DMS53 (cell line): ENCODE results near the gene VCPKMT.
A peak's percentile ranks its signal among the peaks of the same experiment; 100 is the strongest.

ENCODE experiments used
- DNase-seq: peaks from one replicate; lab custom pipeline; 2025; lab: John Stamatoyannopoulos, UW

The VCPKMT gene

GRCh38 chr14:50067723-50068495 lies 48.5 kb downstream of the VCPKMT start:
- DNase-seq: peak; percentile 59

DNA sequence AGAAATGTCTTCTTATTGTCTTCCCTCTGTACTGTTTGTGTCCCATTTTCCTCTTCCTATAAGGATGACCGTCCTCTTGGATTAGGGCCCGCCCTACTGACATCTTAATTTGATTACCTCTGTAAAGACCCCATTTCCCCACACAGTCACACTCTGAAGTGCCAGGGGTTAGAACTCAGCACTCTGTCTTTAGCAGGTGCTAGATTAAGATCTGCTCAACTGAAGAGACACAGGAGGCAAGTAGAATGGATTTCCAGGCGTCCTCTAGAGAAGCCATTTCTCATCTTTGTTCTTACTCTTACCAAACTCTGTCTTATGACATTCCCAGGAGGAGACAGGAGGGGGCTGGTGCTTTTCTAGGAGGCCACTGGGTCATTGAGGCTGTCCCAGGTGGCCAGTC lies 50.8 kb downstream of the VCPKMT start:
- no peak for DNase-seq

DNA sequence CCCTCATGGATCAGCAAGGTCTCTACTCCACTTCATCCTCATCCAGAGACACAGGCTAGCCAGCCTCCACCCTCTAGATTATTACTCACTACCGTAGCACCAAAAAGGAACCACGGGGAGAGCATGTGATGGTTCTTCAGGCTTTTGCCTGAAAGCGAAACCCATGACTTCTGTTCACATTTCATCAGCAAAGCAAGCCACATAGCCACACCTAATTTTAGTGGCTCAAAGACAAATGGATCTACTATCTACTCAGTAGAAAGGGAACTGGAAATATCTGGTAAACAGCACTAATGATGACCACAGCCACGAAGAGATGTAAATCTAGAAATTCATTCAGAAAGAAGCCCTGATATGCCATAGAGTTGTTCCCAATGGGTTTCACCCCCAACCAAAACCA lies 51.4 kb downstream of the VCPKMT start:
- no peak for DNase-seq

DNA sequence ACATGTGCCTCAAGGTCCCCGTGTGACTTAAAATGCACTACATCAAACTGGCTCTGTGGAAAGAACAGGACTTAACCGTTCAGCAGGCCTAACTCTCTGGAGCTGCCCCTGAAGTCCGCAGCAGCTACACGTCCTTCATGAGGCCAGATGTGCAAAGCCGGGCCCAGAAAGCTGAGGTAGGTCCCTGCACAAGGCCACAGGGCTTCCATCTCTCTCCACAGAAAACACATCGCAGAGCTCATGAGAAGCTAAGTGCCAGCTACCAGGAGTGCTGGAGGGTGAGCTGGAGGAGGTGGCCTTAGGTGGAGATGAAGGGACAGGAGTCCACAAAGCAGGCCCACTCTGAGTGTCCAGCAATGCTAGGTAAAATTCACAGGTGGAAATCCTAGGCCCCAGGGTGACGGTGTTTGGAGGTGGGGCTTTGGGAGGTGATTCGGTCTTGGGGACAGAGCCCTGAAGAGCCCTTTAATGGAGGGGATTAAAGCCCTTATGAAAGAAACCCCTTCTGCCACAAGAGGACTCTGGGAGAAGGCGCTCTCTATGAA lies 52.4 kb downstream of the VCPKMT start:
- DNase-seq: no peak

DNA sequence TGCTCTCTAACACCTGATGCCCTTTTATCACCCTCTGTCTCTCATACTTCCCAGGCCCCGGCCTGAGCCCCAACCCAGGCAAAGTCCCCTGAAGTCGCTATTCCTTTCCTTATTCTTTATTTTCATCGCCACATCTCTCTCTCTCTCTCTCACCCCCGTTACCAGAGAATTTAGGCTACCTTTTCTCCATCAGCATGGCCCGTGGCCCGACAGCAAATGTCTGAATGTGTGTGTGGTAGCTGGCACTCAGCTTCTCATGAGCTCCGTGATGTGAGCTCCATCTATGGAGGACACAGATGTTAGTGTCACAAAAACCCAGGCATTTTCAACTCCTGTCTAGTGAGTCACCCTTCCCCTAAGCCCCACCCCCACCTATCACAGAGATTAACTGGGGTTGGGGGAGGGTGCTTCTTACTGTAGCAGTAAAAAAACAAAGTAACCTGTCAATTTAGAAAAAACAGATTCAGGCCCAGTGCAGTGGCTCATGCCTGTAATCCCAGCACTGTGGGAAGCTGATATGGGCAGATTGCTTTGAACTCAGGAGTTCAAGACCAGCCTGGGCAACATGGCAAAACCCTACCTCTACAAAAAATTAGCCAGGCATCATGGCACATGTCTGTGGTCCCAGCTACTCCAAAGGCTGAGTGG lies 53.8 kb downstream of the VCPKMT start:
- DNase-seq: peak; percentile 56

DNA sequence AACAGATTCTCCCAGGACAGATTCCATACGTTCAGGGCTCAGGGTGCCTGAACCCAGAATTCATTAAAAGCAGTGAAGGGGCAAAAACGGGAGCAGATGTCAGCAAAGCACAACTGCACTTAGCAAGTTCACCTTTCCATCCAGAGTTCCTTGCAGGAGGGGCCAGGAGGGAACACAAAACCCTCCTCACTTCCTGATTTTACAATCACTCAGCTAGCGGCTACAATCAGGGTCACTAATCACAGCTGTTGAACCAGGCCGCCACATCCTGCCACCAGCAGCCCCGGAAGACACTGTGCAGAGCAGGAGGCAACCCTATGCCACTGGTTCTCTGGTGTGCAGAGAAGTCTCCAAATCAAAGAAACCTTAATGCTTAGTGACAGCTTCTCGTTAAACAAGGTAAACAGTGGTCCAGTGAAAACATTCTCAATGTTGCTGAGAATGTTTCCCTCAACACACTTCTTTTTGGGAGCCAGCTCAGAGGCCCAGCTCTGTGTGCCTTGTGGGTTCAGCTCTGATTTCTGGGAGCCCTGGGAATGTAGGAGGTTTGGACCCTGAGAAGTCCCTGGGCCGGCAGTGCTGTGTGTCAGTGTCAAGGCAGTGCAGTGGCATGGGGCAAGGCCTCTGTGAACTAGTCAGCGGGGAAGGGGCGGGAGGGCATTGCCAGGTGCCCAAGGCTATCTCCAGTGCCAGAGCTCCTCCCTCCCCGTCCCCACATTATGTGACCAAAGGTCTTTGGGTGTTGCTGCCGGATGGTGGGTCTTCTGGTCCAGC lies 54.5 kb downstream of the VCPKMT start:
- DNase-seq: peak; percentile 28

- peak; percentile 62 for DNase-seq
Observed at GRCh38 chr14:50060871-50061663, 55.3 kb downstream of the VCPKMT start.

DNA sequence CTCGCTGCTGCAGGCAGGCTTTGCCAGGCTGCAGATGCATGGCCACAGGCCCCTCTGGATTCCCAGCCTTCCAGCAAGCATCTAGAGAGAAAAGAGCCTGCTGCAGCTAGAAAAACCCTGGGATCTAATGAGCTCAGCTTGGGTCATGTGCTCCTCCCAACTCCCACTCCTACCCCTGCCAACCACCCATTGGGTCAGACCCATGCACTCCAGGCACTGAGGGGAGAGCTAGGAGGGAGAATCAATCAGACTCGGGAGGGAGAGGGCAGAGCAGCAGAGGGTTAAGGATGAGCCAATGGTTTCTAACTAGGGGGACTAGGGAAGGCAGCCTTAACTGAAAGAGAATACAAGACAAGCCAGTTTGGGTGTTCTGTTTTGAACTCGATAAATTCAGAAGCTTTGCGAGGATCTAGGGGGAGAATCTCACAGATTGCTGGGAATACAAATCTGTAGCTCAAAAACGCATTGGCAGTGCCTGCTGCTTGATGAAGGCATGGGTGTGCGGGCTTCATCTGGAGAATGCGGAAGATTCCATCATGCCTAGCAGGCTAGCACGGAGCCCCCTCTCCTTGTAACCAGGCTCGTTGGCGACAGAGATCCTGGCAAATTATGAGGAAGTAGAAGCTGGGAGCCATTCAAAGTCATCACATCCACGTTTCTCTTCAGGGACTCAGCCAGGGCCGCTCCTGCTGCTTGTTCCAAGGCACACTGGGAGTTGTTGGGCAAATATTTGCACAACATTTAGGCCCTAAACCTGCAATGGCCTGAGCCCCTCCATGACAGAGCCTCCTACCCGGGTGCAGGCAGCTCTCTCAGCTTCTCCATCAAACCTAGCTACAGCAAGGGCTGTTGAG lies 56.4 kb downstream of the VCPKMT start:
- DNase-seq: no peak
